Midbrain (tissue), 1 donor: Measurements from ENCODE around the gene CFAP73.

Source experiments
- DNase-seq: peaks from one replicate; lab custom pipeline; 2025; lab: John Stamatoyannopoulos, UW

Gene CFAP73

DNA sequence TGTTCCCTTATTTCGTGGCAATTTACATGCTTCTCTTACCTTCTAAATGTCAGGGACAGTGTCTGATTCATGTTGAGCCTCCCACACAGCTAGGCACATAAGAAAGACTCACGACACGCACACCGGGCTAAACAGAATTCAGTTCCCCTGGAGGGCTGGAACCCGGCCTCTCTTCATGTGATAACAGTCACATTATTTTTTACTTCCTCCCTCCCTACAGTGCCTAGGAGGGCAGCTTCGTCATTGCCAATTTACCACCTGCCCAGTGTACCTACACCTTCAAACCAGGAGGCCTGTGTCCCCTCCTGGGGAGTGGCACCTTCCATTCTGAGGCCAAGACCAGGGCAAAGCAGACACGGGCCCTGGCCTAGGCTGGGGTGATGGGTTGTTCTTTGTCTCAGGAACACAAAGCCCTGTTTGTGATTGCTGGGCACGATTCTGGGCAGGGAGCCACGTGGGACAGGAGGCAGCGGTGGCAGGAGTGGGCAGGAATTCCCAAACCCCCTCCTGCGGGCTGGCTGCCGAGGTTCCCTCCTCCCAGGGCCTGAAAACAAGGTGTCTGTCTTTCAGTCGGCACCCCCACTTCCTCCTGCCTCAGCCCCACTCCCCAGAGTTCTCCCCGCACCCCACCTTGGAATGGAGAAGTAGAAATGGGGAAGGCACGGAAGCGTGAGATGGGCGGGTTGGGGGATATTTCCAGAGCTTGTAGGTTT lies 7.2 kb upstream of the CFAP73 start:
- peak; percentile 94 for DNase-seq

GRCh38 chr12:113142886-113143332 lies 6.6 kb upstream of the CFAP73 start:
- DNase-seq = no peak

- no peak for DNase-seq
Measured at GRCh38 chr12:113143959-113144358, 5.6 kb upstream of the CFAP73 start.

GRCh38 chr12:113144806-113145205 lies 4.7 kb upstream of the CFAP73 start:
- DNase-seq = no peak

GRCh38 chr12:113145720-113146551 lies 3.6 kb upstream of the CFAP73 start:
- DNase-seq = no peak

DNA sequence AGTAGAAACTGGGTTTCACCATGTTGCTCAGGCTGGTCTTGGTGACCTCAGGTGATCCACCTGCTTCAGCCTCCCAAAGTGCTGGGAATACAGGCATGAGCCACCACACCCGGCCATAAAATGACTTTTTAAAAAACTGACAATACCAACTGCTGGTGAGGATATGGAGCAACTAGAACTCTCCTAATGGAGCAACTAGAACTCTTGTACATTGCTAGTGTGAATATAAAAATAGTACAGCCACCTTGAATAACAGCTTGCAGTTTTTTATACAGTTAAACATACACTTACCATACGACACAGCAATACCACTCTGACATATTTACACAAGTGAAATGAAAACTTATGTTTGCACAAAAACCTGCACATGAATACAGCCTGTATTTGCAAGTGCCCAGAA lies 2.5 kb upstream of the CFAP73 start:
- no peak for DNase-seq

- no peak for DNase-seq
Measured at GRCh38 chr12:113151655-113152054, 2.1 kb downstream of the CFAP73 start.

DNA sequence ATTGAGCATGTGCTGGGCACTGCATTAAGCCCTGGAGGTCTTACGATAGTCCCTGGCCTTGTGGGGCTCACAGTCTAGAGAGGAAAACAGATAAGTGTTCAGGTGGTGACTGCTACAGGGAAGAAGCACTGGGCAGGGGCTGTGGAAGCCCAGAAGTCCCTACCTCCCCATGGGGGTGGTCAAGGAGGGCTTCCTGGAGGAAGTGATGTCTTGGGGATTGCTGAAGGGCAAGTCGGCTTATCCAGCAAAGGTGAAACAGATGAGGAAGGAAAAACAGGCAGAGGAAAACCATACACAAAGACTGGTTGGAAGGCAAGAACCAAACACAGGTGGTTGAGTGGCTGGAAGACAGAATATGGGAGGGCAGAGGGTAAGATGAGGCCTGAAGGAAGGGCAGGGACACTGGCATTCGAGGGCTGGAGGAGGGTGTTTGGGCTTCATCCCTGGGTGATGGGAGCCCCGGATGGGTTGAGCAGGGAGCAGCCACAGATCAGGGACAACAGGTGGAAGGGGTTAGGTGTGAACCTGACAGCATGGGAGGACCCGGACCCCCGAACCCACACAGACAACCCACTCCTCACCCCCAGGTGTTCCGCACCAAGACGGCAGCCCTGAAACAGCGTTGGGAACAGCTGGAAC lies 2.8 kb downstream of the CFAP73 start:
- DNase-seq = no peak

DNA sequence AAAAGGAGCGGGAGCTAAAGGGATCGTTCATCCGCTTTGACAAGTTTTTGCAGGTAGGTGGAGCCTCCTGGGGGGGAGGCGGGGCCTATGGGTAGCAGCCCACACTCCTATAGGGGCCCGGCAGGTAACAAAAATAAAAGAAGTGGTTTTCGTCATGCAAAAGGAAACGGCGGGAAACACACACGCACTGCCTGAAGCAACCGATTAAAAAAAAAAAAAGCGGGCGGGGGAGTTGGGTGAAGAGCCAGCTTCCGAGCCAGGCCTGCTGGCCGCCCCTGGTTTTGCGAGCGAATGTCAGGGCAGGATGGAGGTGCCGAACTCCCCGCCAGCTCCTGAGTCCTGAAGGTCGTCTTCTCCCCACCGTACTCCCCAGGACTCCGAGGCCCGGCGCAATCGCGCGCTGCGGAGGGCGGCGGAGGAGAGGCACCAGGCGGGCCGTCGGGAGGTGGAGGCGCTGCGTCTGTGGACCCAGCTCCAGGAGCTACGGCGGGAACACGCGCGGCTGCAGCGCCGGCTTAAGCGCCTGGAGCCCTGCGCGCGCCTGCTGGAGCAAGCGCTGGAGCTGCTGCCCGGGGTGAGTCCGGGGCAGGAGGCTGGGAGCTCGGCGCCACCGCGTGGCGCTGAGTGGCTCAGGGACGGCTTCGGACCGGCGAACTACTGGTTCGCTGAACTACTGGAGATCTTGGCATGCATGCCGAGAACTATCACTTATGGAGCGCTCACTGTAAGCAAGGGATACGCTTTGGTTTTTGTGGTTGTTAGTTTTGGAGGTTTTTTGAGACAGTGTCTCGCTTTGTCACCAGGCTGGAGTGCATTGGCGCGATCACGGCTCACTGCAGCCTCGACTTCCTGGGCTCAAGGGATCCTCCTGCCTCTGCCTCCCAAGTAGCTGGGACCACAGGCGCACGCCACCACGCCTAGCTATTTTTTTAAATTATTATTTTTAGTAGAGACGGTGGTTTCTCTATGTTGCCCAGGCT lies 3.6 kb downstream of the CFAP73 start:
- DNase-seq = peak; percentile 85

- DNase-seq = no peak
Measured at GRCh38 chr12:113154351-113154973, 4.9 kb downstream of the CFAP73 start.

- DNase-seq = no peak
Measured at GRCh38 chr12:113155060-113155459, 5.5 kb downstream of the CFAP73 start.

DNA sequence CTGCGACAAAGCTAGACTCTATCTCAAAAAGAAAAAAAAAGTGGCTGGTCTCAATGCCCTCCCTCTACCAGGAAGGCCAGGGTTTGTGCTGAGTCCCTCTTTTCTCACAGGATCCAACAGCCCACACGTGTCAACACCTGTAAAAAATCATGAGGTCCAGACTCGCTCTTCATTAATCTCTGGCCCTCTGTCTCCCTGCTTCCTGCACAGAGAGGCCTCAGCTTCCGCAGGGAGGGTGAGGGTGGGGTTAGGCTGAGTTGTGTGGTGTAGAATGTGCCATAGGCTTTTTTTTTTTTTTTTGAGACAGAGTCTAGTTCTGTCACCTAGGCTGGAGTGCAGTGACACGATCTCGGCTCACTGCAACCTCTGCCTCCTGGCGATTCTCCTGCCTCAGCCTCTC lies 6.1 kb downstream of the CFAP73 start:
- no peak for DNase-seq

GRCh38 chr12:113157218-113157859 lies 7.8 kb downstream of the CFAP73 start:
- no peak for DNase-seq

GRCh38 chr12:113158439-113159203 lies 9.1 kb downstream of the CFAP73 start:
- DNase-seq = no peak

- DNase-seq = no peak
Measured at GRCh38 chr12:113159937-113160336, 10.4 kb downstream of the CFAP73 start.

DNA sequence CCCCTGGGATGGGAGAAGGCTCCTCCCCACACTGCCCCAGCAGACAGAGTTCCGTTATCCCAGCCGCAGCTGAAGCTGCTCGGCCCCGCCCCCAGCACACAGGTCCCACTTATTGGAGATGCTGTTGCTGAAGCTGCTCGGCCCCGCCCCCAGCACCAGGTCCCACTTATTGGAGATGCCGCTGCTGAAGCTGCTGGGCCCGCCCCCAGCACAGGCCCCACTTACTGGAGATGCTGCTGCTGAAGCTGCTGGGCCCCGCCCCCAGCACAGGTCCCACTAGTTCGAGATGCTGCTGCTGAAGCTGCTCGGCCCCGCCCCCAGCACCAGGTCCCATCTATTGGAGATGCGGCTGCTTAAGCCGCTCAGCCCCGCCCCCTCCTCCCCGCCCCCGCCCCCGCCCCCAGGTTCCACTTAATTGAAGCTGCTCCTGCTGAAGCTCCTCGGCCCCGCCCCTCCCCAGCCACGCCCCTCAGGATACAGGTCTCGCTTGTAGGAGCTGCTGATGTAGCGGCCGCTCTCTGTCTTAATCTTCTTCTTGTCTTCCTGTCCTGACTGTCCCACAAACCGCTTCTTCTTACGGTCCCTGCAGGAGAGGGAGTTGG lies 12.0 kb downstream of the CFAP73 start:
- DNase-seq = no peak

GRCh38 chr12:113162102-113163029 lies 12.8 kb downstream of the CFAP73 start:
- no peak for DNase-seq

DNA sequence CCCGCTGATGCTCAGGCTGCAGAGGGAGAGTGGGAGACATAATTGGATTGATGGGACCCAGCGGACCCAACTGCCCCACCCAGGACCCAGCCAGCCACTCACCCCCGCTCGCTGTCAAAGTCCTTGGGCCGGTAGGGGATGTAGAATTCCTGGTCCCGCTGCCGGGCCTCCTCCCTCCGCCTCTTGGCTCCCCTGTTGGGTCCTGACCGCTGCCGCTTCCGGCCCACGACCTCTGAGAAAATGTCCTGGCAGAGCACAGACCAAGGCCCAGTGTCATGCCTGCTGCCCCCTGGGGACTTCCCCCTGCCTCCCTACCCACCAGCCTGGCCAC lies 13.5 kb downstream of the CFAP73 start:
- no peak for DNase-seq
